Vagina (tissue), 2 donors: Measurements from ENCODE around the gene MTNR1A.

ENCODE experiments used
- CTCF ChIP-seq, 3 experiments: fragments of 450-650 bp in 2 of 3; fragments of 200-600 bp in 1 of 3; sonication (generic) in 1 of 3; IDR thresholded peaks; one replicate each; pipeline ENCODE4 v1.5.1; 2017 to 2019; ENCODE audit warnings: antibody characterized with exemption in 3 of 3, mild to moderate bottlenecking in 2 of 3, moderate library complexity in 2 of 3
- POLR2A ChIP-seq, 2 donors: fragments of 450-650 bp; IDR thresholded peaks; one replicate each; pipeline ENCODE4 v1.6.1; 2017; ENCODE audit warnings: antibody characterized with exemption in 2 of 2, mild to moderate bottlenecking in 2 of 2, moderate library complexity in 2 of 2
- POLR2AphosphoS5 ChIP-seq, 2 donors: sonication (generic); formaldehyde crosslinking; IDR thresholded peaks; one replicate each; pipeline ENCODE4 v1.9.0; 2017; ENCODE audit warnings: antibody characterized with exemption in 2 of 2, mild to moderate bottlenecking in 2 of 2, low read depth in 1 of 2; ENCODE audit not compliant: insufficient read depth in 1 of 2

GRCh38 chr4:186536285-186536684 lies 19.1 kb downstream of the MTNR1A start:
- TF ChIP-seq POLR2A (IDR thresholded peaks at IDR 0.05) (no peak), CTCF (IDR thresholded peaks at IDR 0.05) (no peak), POLR2AphosphoS5 (IDR thresholded peaks at IDR 0.05; ENCODE audit: insufficient read depth in 1 of 2, low read depth in 1 of 2) (no peak)
